Smooth muscle cell (in vitro differentiated cells): ENCODE measurements around the gene MAPK1IP1L. TPM values are rescaled to one million over a fixed set of nuclear protein-coding genes. Genes with fewer than 3 reads are reported as not detected.

ENCODE experiments used
- DNase-seq: peaks from one replicate; lab custom pipeline; 2025; ENCODE audit not compliant: unreplicated experiment; lab: John Stamatoyannopoulos, UW
- H2AFZ ChIP-seq: fragments of 200-600 bp; sonication (generic); 2 replicates; pipeline ENCODE4 v1.6.0; 2016; ENCODE audit warnings: antibody characterized with exemption, low read depth, mild to moderate bottlenecking
- H3F3A ChIP-seq: fragments of 200-600 bp; sonication (generic); 2 replicates; pipeline ENCODE4 v1.6.0; 2017; ENCODE audit warnings: antibody characterized with exemption, low read depth
- H3K27ac ChIP-seq: fragments of 200-600 bp; sonication (generic); 2 replicates; pipeline ENCODE4 v1.5.1; 2016; ENCODE audit warnings: low read depth, mild to moderate bottlenecking
- H3K27me3 ChIP-seq: fragments of 200-600 bp; sonication (generic); 2 replicates; pipeline ENCODE4 v1.6.1; 2016; ENCODE audit warnings: low read depth, mild to moderate bottlenecking
- H3K36me3 ChIP-seq: fragments of 200-600 bp; sonication (generic); 2 replicates; pipeline ENCODE4 v1.5.1; 2016; ENCODE audit warnings: low read depth
- H3K4me1 ChIP-seq: fragments of 200-600 bp; sonication (generic); 2 replicates; pipeline ENCODE4 v1.5.1; 2016; ENCODE audit warnings: low read depth
- H3K4me2 ChIP-seq: fragments of 200-600 bp; sonication (generic); 2 replicates; pipeline ENCODE4 v1.6.0; 2016; ENCODE audit warnings: mild to moderate bottlenecking
- H3K4me3 ChIP-seq: fragments of 200-600 bp; sonication (generic); 2 replicates; pipeline ENCODE4 v1.5.1; 2016; ENCODE audit warnings: mild to moderate bottlenecking
- H3K79me2 ChIP-seq: fragments of 200-600 bp; sonication (generic); 2 replicates; pipeline ENCODE4 v1.6.0; 2016; ENCODE audit warnings: low read depth, mild to moderate bottlenecking
- H3K9ac ChIP-seq: fragments of 200-600 bp; sonication (generic); 2 replicates; pipeline ENCODE4 v1.6.0; 2016; ENCODE audit warnings: low read depth
- H3K9me3 ChIP-seq: fragments of 200-600 bp; sonication (generic); replicated peaks from 2 replicates; pipeline ENCODE4 v1.5.1; 2016; ENCODE audit warnings: low read depth
- H4K20me1 ChIP-seq: fragments of 200-600 bp; sonication (generic); 2 replicates; pipeline ENCODE4 v1.6.0; 2016; ENCODE audit warnings: low read depth
- CTCF ChIP-seq: fragments of 200-600 bp; sonication (generic); IDR thresholded peaks from 2 replicates; pipeline ENCODE4 v1.5.1; 2017; ENCODE audit warnings: borderline replicate concordance, mild to moderate bottlenecking, antibody characterized with exemption; ENCODE audit not compliant: insufficient read depth, poor library complexity, severe bottlenecking
- WGBS: methylation state at CpG from one replicate; pipeline ENCODE4 v1.1.7; 2016; ENCODE audit warnings: low lambda C conversion rate; 5-methylcytosine and 5-hydroxymethylcytosine counted together
- polyA plus RNA-seq: library from polyadenylated mRNA; unstranded; fragments of >200 nt; fragmentation: Nextera tagmentation; extraction: Ambion mirVana; gene quantifications from 2 replicates; pipeline ENCODE4 v1.2.1, GENCODE V29; 2016
- total RNA-seq: library from RNA; depleted of rRNA; stranded (reverse); fragments of >200 nt; gene quantifications from 2 replicates; pipeline ENCODE4 v1.2.3, GENCODE V29; 2014

The MAPK1IP1L gene
- total and polyA plus RNA-seq, 2 experiments from 2014 or later, result 89.7 to 109 TPM

DNA sequence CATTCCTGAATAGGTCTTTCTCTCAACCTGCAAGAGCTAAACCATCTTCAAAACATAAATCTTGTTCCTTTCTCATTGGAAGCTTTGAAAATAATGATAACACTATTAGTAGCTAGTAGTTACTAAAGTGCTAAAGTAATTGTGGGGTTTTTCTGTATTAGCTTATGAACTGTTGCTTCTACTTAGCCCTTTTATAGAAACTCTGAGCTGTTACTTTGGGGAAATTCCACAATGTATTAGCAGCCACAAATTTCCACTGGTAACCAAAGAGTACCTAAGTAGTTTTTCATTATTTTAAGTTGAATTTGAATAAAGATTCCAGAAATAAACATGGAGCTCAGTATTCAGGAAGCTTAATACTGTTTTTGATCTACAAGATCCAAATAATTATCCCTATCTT lies 6.4 kb upstream of the MAPK1IP1L start:
- no peaks in the 10 kb centered on the region for H3K79me2 ChIP-seq
- no peak overlapping the region for H2AFZ ChIP-seq
- H3F3A ChIP-seq, result peaks cover 10% of the 10 kb centered on the region
- peaks cover 15% of the 10 kb centered on the region for H3K36me3 ChIP-seq
- no peaks in the 10 kb centered on the region for H3K9me3 ChIP-seq
- H3K27me3 ChIP-seq, result no peaks in the 10 kb centered on the region
- H4K20me1 ChIP-seq, result peaks cover 10% of the 10 kb centered on the region
- no peak overlapping the region for H3K9ac ChIP-seq
- no peak overlapping the region for H3K4me2 ChIP-seq
- H3K4me1 ChIP-seq, result no peaks in the 10 kb centered on the region
- no peak for TF ChIP-seq CTCF
- H3K4me3 ChIP-seq, result no peak overlapping the region
- DNase-seq, result no peak
- no peak overlapping the region for H3K27ac ChIP-seq

DNA sequence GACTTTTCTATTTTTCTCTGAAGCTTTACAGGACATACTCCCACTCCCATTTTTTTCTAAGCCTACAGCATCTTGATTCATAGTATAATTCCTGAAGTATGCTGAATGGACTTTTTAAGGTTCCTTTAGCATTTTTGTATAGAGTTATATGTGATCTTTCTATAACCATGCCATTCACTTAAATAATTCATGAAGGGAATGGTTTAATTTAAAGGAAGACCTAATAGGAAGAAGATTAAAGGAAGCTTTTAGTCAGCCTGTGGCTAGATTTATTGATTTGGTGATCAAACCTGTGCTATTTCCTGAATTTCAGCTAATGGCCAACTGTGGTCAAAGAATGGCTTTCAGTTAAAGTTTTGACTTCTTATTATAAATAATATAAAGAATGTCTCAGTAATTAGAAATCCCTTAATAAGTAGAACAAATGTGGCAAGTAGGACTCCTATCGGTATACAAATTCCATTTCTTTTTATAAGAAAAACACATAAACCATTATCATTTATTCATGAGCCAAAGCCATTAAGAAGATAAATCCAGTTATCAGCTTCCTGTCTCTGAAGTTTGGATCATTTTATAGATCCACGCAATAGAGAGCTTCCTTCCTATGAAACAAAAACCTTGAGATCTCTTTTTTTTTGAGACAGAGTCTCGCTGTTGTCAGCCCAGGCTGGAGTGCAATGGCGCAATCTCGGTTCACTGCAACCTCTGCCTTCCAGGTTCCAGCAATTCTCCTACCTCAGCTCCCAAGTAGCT lies 4.0 kb upstream of the MAPK1IP1L start:
- Histone ChIP-seq H3K4me1 (peaks cover 5% of the 10 kb centered on the region), H3K27ac (no peak overlapping the region), H2AFZ (no peak overlapping the region), H3F3A (peaks cover 16% of the 10 kb centered on the region), H3K4me2 (no peak overlapping the region), H3K36me3 (peaks cover 15% of the 10 kb centered on the region), H3K79me2 (peaks cover 5% of the 10 kb centered on the region), H3K4me3 (no peak overlapping the region), H3K27me3 (no peaks in the 10 kb centered on the region), H3K9me3 (no peaks in the 10 kb centered on the region), H3K9ac (no peak overlapping the region), H4K20me1 (peaks cover 6% of the 10 kb centered on the region)
- DNase-seq, result no peak
- TF ChIP-seq CTCF, result no peak
- 95% methylated on average over 5 of the region's 5 CpGs for WGBS

DNA sequence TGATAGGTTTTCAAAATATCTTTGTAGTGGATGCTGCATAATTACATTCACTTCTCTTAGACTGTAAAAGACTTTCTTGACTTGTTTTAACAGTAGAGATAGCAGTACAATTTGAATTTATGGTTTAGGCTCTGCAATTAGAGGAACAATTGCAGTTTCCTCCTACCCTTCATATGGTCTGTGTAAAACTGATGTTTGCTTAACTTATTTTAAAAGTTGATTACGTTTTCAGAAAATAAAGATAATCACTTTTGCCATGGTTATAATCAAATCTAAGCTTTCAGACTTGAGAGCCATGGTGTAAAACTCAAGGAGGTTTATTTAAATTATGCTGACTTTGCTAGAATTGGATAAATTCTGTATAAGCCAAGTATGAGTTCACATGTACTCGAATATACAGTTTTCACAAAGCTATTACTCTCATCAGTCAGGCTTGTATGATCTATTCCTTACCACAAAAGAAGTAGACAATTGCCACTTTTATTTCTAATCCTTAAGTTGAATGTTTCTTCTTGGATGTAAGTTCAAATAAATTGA lies 2.5 kb upstream of the MAPK1IP1L start:
- no peaks in the 10 kb centered on the region for H3K27me3 ChIP-seq
- peaks cover 20% of the 10 kb centered on the region for H3K79me2 ChIP-seq
- H4K20me1 ChIP-seq, result peaks cover 21% of the 10 kb centered on the region
- 85% methylated on average over 2 of the region's 2 CpGs for WGBS
- H3F3A ChIP-seq, result peaks cover 16% of the 10 kb centered on the region
- no peak overlapping the region for H3K4me2 ChIP-seq
- no peak for DNase-seq
- TF ChIP-seq CTCF, result no peak
- H3K4me3 ChIP-seq, result no peak overlapping the region
- H3K36me3 ChIP-seq, result peaks cover 6% of the 10 kb centered on the region
- H3K9me3 ChIP-seq, result no peaks in the 10 kb centered on the region
- H3K4me1 ChIP-seq, result peaks cover 18% of the 10 kb centered on the region
- H3K27ac ChIP-seq, result no peak overlapping the region
- H3K9ac ChIP-seq, result no peak overlapping the region
- H2AFZ ChIP-seq, result no peak overlapping the region

DNA sequence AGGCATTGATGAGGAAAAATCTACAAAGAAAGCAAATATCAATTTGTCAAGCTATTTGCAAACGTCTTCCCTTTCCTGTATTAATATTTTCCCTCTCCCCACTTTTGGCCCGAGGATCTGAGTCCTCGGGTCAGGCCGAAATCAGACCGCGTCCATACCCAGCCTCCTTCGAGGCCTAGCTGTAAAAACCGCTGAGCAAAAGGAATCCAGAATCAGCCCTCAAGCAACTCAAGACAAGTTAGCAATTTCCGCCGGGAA lies 353 bp upstream of the MAPK1IP1L start:
- peak overlapping the region; percentile 91 for H3K4me3 ChIP-seq
- no peaks in the 10 kb centered on the region for H3K36me3 ChIP-seq
- H4K20me1 ChIP-seq, result peaks cover 39% of the 10 kb centered on the region
- peak overlapping the region; percentile 100 for H3K9ac ChIP-seq
- H3K4me1 ChIP-seq, result peaks cover 25% of the 10 kb centered on the region
- TF ChIP-seq CTCF, result no peak
- H3K79me2 ChIP-seq, result peaks cover 41% of the 10 kb centered on the region
- peak overlapping the region; percentile 100 for H3K27ac ChIP-seq
- WGBS, result 4% methylated on average over 10 of the region's 10 CpGs
- H2AFZ ChIP-seq, result peak overlapping the region; percentile 53
- H3K4me2 ChIP-seq, result peak overlapping the region; percentile 81
- H3F3A ChIP-seq, result peaks cover 16% of the 10 kb centered on the region
- H3K9me3 ChIP-seq, result no peaks in the 10 kb centered on the region
- DNase-seq, result no peak
- no peaks in the 10 kb centered on the region for H3K27me3 ChIP-seq
